Ectodermal cell (in vitro differentiated cells): Measurements from ENCODE around the gene ACOT12.
"Not testable (repeated sequence)": the region's sequence is repeated elsewhere in the genome, so short reads cannot be mapped to it uniquely, and the experiment has no call there.

ENCODE experiments used
- H3K27ac ChIP-seq: 2 replicates; pipeline ENCODE4 v1.7.0; 2013; ENCODE audit warnings: mild to moderate bottlenecking, low read depth, low read length; ENCODE audit not compliant: insufficient read depth, poor library complexity, severe bottlenecking
- H3K27me3 ChIP-seq: 2 replicates; pipeline ENCODE4 v1.7.0; 2013; ENCODE audit warnings: mild to moderate bottlenecking, low read length; ENCODE audit not compliant: insufficient read depth, control insufficient read depth, poor library complexity, severe bottlenecking
- H3K36me3 ChIP-seq: one replicate; pipeline ENCODE4 v1.7.0; 2013; ENCODE audit warnings: low read length; ENCODE audit not compliant: control insufficient read depth, insufficient read depth
- H3K4me1 ChIP-seq: one replicate; pipeline ENCODE4 v1.7.0; 2013; ENCODE audit warnings: low read length; ENCODE audit not compliant: control insufficient read depth, insufficient read depth
- H3K4me3 ChIP-seq: 2 replicates; pipeline ENCODE4 v1.7.0; 2013; ENCODE audit warnings: low read depth, low read length, control low read depth; ENCODE audit not compliant: insufficient read depth
- H3K9me3 ChIP-seq: 2 replicates; pipeline ENCODE4 v1.7.0; 2013; ENCODE audit warnings: mild to moderate bottlenecking, low read length, moderate library complexity; ENCODE audit not compliant: control insufficient read depth
- WGBS, 2 experiments: methylation state at CpG; one replicate each; pipeline ENCODE4 v1.1.7; 2013; ENCODE audit warnings: missing lambda C conversion rate in 2 of 2; 5-methylcytosine and 5-hydroxymethylcytosine counted together

ACOT12 gene

GRCh38 chr5:81301271-81302015, 92.5 kb downstream of the ACOT12 start, which contains the start of gene ZCCHC9:
Gene ZCCHC9, plus strand, starts transcription at chr5:81301587. Its CDS starts 3,171 bp downstream, at chr5:81304758.
- Histone ChIP-seq H3K4me3 (peak within 1 kb of the TSS; percentile 93), H3K27ac (peak within 1 kb of the TSS; percentile 87), H3K9me3 (no peaks in the 10 kb centered on the region), H3K36me3 (peaks cover 3% of the 10 kb centered on the region), H3K27me3 (no peaks in the 10 kb centered on the region), H3K4me1 (peaks cover 4% of the 10 kb centered on the region)
- 0% methylated on average over 54 of the region's 54 CpGs for WGBS, 2 experiments

GRCh38 chr5:81300921-81301270, 93.0 kb downstream of the ACOT12 start:
- Histone ChIP-seq H3K27ac (peak overlapping the region; percentile 87), H3K4me3 (peak overlapping the region; percentile 93), H3K4me1 (peaks cover 4% of the 10 kb centered on the region), H3K9me3 (no peaks in the 10 kb centered on the region), H3K36me3 (peaks cover 3% of the 10 kb centered on the region), H3K27me3 (no peaks in the 10 kb centered on the region)
- WGBS, 2 experiments = 0 to 2% methylated on average over 2 of the region's 2 CpGs

DNA sequence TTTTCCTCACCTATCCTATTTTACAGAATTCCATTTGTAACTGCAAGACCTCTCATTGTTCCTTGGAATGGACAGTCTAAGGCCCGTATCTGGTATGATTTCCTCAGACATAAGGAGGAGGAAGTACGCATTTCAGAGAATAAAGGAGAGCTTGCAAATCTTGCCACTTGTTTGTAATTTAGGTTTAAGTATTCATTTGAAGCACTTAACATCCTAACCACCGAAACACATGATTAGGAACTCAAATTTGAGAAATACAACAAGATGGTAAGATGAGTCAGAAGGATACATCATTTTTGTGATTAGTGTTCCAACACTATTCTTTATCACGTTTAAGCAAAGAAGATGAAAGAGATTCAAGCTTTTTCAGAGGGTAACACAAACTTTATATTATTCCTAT, 96.4 kb downstream of the ACOT12 start:
- no peak overlapping the region for H3K27ac ChIP-seq
- no peaks in the 10 kb centered on the region for H3K36me3 ChIP-seq
- peaks cover 2% of the 10 kb centered on the region for H3K4me1 ChIP-seq
- peaks cover 3% of the 10 kb centered on the region for H3K9me3 ChIP-seq
- WGBS, 2 experiments = 92 to 100% methylated on average over 3 to 4 of the region's 4 CpGs
- no peaks in the 10 kb centered on the region for H3K27me3 ChIP-seq
- H3K4me3 ChIP-seq = no peak overlapping the region

- 93 to 94% methylated on average over 5 of the region's 5 CpGs for WGBS, 2 experiments
These were observed 99.9 kb downstream of the ACOT12 start for GRCh38 chr5:81294021-81294420.

DNA sequence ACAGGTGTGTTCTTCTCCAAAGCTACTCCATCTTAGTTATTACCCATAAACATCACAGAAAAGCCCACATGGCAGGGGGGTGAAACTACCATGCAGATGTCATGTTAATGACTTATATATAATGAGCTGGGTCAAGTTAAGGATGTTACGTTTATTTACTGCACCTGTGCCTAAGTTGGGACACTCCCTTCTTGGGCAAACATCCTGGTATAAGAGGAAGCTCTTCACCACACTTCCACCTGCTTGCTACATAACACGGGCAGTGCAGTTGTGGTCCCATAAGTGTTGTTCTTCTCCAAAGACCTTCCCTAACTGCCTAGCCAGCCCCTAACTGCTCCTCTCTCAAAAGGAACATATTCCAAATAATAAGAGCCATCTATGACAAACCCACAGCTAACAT, 101.8 kb downstream of the ACOT12 start:
- Histone ChIP-seq H3K27ac (no peak overlapping the region), H3K9me3 (peaks cover 3% of the 10 kb centered on the region), H3K27me3 (no peaks in the 10 kb centered on the region), H3K4me1 (no peaks in the 10 kb centered on the region), H3K36me3 (peaks cover 7% of the 10 kb centered on the region), H3K4me3 (no peak overlapping the region)
- 94 to 96% methylated on average over 2 of the region's 2 CpGs for WGBS, 2 experiments

More at GRCh38 chr5:81294021-81294420, 99.9 kb downstream of the ACOT12 start:
- H3K4me1 ChIP-seq, H3K36me3 ChIP-seq, H3K27ac ChIP-seq, H3K9me3 ChIP-seq, H3K4me3 ChIP-seq, H3K27me3 ChIP-seq: not testable (repeated sequence)

GRCh38 chr5:81290146-81290545, 103.8 kb downstream of the ACOT12 start:
- no peaks in the 10 kb centered on the region for H3K27me3 ChIP-seq
- H3K27ac ChIP-seq = no peak overlapping the region
- peaks cover 3% of the 10 kb centered on the region for H3K9me3 ChIP-seq
- 78 to 80% methylated on average over 1 of the region's 1 CpG for WGBS, 2 experiments
- no peak overlapping the region for H3K4me3 ChIP-seq
- H3K4me1 ChIP-seq = no peaks in the 10 kb centered on the region
- peaks cover 7% of the 10 kb centered on the region for H3K36me3 ChIP-seq

GRCh38 chr5:81288021-81288433, 105.9 kb downstream of the ACOT12 start:
- Histone ChIP-seq H3K27me3 (no peaks in the 10 kb centered on the region), H3K9me3 (no peaks in the 10 kb centered on the region), H3K4me3 (no peak overlapping the region), H3K4me1 (no peaks in the 10 kb centered on the region), H3K36me3 (peaks cover 7% of the 10 kb centered on the region), H3K27ac (no peak overlapping the region)
- 91 to 96% methylated on average over 3 to 4 of the region's 4 CpGs for WGBS, 2 experiments

DNA sequence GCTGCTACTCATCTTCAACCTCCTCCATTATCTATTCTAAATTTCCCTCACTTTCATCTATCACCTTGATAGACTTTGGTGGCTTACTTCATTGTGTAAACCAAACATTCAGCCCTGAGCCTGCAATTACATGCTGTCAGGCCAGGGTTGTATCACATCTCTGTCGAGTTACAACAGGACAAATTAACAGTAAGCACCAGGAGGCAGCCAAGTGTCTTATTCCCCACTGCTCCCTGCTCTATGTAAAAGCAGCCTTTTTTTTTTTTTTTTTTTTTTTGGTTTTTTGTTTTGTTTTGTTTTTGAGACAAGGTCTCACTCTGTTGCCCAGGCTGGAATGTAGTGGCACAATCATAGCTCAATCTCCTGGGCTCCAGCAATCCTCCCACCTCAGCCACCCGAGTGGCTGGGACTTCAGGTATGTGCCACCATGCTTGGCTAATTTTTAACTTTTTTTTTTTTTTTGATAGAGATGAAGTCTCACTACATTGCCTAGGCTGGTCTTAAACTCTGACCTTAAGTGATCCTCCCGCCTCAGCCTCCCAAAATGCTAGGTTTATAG, 107.8 kb downstream of the ACOT12 start:
- 64 to 81% methylated on average over 3 of the region's 3 CpGs for WGBS, 2 experiments
- no peaks in the 10 kb centered on the region for H3K27me3 ChIP-seq
- no peaks in the 10 kb centered on the region for H3K9me3 ChIP-seq
- H3K36me3 ChIP-seq = no peaks in the 10 kb centered on the region
- no peaks in the 10 kb centered on the region for H3K4me1 ChIP-seq
- H3K27ac ChIP-seq = no peak overlapping the region
- H3K4me3 ChIP-seq = no peak overlapping the region

DNA sequence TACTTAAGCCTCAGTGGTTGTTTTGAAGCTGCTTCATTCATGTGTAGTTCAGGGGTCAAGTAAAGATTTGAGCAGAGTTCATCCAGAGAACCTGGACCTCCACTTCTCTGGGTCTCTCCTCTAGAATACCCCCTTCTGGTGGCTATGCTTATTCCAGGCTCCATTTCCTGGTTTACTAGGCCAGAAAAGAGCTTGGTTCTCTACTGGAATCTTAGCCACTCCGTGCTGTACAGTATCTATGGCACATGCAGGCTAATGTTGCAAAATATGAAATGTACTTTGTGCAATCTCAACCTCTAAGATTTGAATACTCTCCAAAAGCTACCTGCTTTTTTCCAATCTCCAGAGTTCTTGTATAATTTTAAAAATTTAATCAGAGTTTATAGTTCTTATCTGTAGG, 110.0 kb downstream of the ACOT12 start:
- no peak overlapping the region for H3K27ac ChIP-seq
- no peaks in the 10 kb centered on the region for H3K36me3 ChIP-seq
- no peaks in the 10 kb centered on the region for H3K27me3 ChIP-seq
- H3K4me3 ChIP-seq = no peak overlapping the region
- WGBS, 2 experiments = 88 to 95% methylated on average over 1 of the region's 1 CpG
- no peaks in the 10 kb centered on the region for H3K4me1 ChIP-seq
- no peaks in the 10 kb centered on the region for H3K9me3 ChIP-seq
